ENCODE results near the gene KCNMA1. TPM values are rescaled to one million over a fixed set of nuclear protein-coding genes. Genes with fewer than 3 reads are reported as not detected.

Gene KCNMA1
- total RNA-seq, 3 donors from 2014 or later, result 45.4 to 312 (median 62.4) TPM

DNA sequence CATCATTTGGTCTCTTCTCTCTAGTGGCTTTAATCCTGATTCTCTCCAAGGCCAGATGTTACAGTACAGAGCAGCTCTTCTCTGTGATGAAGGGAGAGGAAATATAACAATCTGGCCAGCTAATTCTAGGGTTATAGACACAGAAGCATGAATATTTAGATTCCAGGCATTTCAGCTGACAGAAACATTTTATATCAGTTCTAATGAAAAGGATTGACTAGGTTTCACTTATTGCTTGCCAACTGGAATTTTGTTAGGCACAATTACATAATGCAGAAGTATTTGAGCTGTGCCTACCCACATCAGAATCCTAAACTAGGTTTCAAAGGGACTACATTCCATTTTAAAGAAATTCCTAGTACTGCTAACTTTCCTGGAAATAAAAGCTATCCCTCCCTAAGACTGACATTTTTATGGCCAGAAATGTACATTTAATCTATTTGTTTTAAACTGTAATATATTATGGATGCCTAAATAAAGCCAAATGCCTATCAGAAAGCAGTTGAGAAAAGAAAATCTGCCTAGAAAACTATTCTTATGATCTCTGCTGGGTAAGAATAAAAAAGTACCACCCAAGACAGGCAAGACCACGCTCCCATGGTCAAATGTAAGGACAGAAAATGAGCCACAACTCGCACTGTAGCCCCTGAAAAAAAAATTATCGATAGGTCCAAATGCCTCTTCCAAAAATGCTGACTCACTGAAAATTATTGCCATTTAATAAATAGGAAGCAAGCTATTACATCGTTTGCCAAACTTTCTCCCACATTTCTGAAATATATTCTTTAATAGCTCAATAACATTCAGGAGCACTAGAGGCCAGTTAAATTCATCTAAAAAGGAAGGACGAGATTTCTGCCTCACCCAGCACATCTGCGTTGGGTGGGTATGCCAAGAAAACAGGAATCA lies 498.1 kb downstream of the KCNMA1 start:
- no peak for DNase-seq
- no peak overlapping the region for H3K4me3 ChIP-seq
- no peaks in the 10 kb centered on the region for H3K36me3 ChIP-seq (ENCODE audit: low read depth)
- H3K9me3 ChIP-seq, result no peaks in the 10 kb centered on the region
- H3K4me1 ChIP-seq (ENCODE audit: low read depth), result no peaks in the 10 kb centered on the region
- TF ChIP-seq, protein P1, sequence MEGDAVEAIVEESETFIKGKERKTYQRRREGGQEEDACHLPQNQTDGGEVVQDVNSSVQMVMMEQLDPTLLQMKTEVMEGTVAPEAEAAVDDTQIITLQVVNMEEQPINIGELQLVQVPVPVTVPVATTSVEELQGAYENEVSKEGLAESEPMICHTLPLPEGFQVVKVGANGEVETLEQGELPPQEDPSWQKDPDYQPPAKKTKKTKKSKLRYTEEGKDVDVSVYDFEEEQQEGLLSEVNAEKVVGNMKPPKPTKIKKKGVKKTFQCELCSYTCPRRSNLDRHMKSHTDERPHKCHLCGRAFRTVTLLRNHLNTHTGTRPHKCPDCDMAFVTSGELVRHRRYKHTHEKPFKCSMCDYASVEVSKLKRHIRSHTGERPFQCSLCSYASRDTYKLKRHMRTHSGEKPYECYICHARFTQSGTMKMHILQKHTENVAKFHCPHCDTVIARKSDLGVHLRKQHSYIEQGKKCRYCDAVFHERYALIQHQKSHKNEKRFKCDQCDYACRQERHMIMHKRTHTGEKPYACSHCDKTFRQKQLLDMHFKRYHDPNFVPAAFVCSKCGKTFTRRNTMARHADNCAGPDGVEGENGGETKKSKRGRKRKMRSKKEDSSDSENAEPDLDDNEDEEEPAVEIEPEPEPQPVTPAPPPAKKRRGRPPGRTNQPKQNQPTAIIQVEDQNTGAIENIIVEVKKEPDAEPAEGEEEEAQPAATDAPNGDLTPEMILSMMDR (IDR thresholded peaks at IDR 0.05), result no peak
- ATAC-seq, result no peak
- intact Hi-C loops (cut with DNase I, micrococcal nuclease), result no loop called here

DNA sequence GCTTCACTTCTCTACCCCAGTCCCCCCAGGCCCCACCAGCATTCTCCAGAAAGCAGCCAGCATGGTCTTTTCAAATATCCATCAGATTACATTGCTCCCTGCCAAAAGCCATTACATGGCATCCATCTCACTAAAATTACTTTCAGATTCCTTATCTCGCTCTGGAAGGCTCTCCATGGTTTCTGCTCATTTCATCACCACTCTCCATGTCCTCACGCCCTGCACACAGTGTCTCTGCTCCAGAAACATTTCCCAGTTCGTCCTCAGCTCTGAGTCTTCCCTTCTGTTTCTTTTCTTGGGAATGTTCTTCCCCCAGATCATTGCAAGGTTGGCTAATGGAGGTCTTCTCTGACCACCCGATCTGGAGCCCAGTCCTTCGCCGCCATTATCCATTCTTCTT lies 499.1 kb downstream of the KCNMA1 start:
- no peak for ATAC-seq
- no peaks in the 10 kb centered on the region for H3K9me3 ChIP-seq

DNA sequence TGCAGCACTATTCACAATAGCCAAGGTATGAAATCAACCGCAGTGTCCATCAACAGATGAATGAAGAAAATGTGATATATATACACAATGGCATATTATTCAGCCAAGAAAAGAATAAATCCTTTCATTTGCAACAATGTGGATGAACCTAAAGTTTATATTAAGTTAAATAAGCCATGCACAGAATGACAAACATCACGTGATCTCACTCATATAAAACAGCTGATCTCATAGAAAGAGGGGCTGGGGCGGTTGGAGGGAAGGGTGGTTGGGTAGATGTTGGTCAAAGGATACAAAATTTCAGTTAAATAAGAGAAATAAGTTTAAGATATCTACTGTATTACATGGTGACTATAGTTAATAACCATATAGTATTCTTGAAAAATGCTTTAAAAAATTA lies 502.1 kb downstream of the KCNMA1 start:
- no peak for ATAC-seq
- no peak overlapping the region for H3K4me3 ChIP-seq
- TF ChIP-seq, protein P1 (IDR thresholded peaks at IDR 0.05), result no peak
- intact Hi-C loops (cut with DNase I, micrococcal nuclease), result no loop called here
- no peaks in the 10 kb centered on the region for H3K4me1 ChIP-seq (ENCODE audit: low read depth)
- no peaks in the 10 kb centered on the region for H3K36me3 ChIP-seq (ENCODE audit: low read depth)
- H3K9me3 ChIP-seq, result no peaks in the 10 kb centered on the region
- DNase-seq, result no peak

More for the DNA sequence above, 499.1 kb downstream of the KCNMA1 start:
- Histone ChIP-seq H3K36me3 (ENCODE audit: low read depth) (no peaks in the 10 kb centered on the region), H3K4me3 (no peak overlapping the region), H3K4me1 (ENCODE audit: low read depth) (no peaks in the 10 kb centered on the region)
- TF ChIP-seq, protein P1 (IDR thresholded peaks at IDR 0.05), result no peak
- intact Hi-C loops (cut with DNase I, micrococcal nuclease), result no loop called here
- no peak for DNase-seq

DNA sequence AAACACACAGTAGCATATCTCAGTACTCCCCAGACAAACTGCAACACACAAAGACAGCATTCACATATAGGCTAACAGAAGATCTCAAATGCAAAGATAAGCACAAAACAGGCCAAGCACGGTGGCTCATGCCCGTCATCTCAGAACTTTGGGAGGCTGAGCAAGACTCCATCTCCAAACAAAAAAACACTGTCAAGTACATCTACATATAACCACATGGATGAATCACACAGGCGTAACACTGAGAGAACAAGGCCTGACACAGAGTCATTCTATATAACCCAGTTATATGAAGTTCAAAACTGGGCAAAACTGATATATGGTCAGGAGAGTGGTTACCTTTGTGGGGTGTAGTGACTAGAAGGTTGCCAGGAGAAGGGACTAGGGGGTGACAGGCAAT lies 506.4 kb downstream of the KCNMA1 start:
- intact Hi-C loops (cut with DNase I, micrococcal nuclease), result no loop called here
- H3K4me1 ChIP-seq (ENCODE audit: low read depth), result no peaks in the 10 kb centered on the region

DNA sequence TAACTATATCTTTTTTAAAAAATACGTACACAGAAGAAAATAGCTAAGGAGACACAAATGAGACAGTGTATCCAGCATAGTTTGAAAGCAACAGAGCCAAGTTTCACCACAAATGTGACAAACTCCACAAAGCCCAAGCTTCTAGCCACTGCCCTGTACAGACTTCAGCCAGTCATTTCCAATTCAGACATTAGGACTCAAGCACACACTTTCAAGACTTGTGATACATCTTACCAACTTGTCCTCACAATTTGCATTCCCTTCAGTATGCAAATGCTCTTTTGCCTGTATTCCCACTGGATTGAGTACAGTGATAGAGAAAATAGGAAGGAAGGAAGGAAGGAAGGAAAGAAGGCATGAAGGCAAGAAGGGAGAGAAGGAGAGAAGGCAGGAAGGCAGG lies 510.4 kb downstream of the KCNMA1 start:
- no peak for DNase-seq
- Histone ChIP-seq H3K4me3 (no peak overlapping the region), H3K4me1 (ENCODE audit: low read depth) (no peaks in the 10 kb centered on the region), H3K36me3 (ENCODE audit: low read depth) (no peaks in the 10 kb centered on the region), H3K9me3 (no peaks in the 10 kb centered on the region)
- intact Hi-C loops (cut with DNase I, micrococcal nuclease), result no loop called here
- TF ChIP-seq, protein P1 (IDR thresholded peaks at IDR 0.05), result no peak
- no peak for ATAC-seq

More for the DNA sequence above, 506.4 kb downstream of the KCNMA1 start:
- DNase-seq (no peak), ATAC-seq (no peak)
- H3K4me3 ChIP-seq, result no peak overlapping the region
- no peaks in the 10 kb centered on the region for H3K36me3 ChIP-seq (ENCODE audit: low read depth)
- H3K9me3 ChIP-seq, result no peaks in the 10 kb centered on the region
- TF ChIP-seq, protein P1 (IDR thresholded peaks at IDR 0.05), result no peak
